GM19372 (cell line): ENCODE results near the gene CFAP299.
"Not testable (repeated sequence)": the region's sequence is repeated elsewhere in the genome, so short reads cannot be mapped to it uniquely, and the experiment has no call there.

ENCODE experiments used
- ATAC-seq: cut with Tn5 transposase; IDR thresholded peaks from one replicate; pipeline ENCODE4 v1.9.1; 2021; ENCODE audit warnings: mild to moderate bottlenecking, low read depth, moderate library complexity; ENCODE audit not compliant: unreplicated experiment

CFAP299 gene

GRCh38 chr4:80324171-80324570 lies 11.4 kb upstream of the CFAP299 start:
- no peak for ATAC-seq

- ATAC-seq, result no peak
These were observed 3.8 kb upstream of the CFAP299 start for GRCh38 chr4:80331693-80332092.

GRCh38 chr4:80333121-80333520 lies 2.4 kb upstream of the CFAP299 start:
- no peak for ATAC-seq

GRCh38 chr4:80334568-80334967 lies 962 bp upstream of the CFAP299 start:
- ATAC-seq, result no peak

GRCh38 chr4:80335226-80335553 lies 340 bp upstream of the CFAP299 start:
- ATAC-seq, result no peak

GRCh38 chr4:80336582-80336981 lies 1.1 kb downstream of the CFAP299 start:
- no peak for ATAC-seq

- ATAC-seq, result no peak
These were observed 4.5 kb downstream of the CFAP299 start for GRCh38 chr4:80340036-80340435.

GRCh38 chr4:80342684-80343083 lies 7.2 kb downstream of the CFAP299 start:
- not testable (repeated sequence) for ATAC-seq

GRCh38 chr4:80343887-80344286 lies 8.4 kb downstream of the CFAP299 start:
- no peak for ATAC-seq

- no peak for ATAC-seq
These were observed 24.6 kb downstream of the CFAP299 start for GRCh38 chr4:80360084-80360483.

GRCh38 chr4:80360900-80361299 lies 25.4 kb downstream of the CFAP299 start:
- ATAC-seq, result no peak

- no peak for ATAC-seq
These were observed 25.9 kb downstream of the CFAP299 start for GRCh38 chr4:80361329-80361900.

GRCh38 chr4:80362578-80363181 lies 27.1 kb downstream of the CFAP299 start:
- no peak for ATAC-seq

- ATAC-seq, result no peak
These were observed 30.4 kb downstream of the CFAP299 start for GRCh38 chr4:80365928-80366327.

GRCh38 chr4:80367737-80368136 lies 32.2 kb downstream of the CFAP299 start:
- no peak for ATAC-seq

- no peak for ATAC-seq
These were observed 35.1 kb downstream of the CFAP299 start for GRCh38 chr4:80370635-80371034.

- no peak for ATAC-seq
These were observed 35.5 kb downstream of the CFAP299 start for GRCh38 chr4:80371046-80371445.

- ATAC-seq, result no peak
These were observed 38.6 kb downstream of the CFAP299 start for GRCh38 chr4:80374180-80374579.

- ATAC-seq, result no peak
These were observed 46.7 kb downstream of the CFAP299 start for GRCh38 chr4:80382090-80382832.

GRCh38 chr4:80385397-80386280 lies 50.1 kb downstream of the CFAP299 start:
- no peak for ATAC-seq

- no peak for ATAC-seq
These were observed 50.9 kb downstream of the CFAP299 start for GRCh38 chr4:80386281-80386886.
